Right kidney (tissue), 9 donors: ENCODE measurements around the gene PROKR1.
A peak's percentile ranks its signal among the peaks of the same experiment; 100 is the strongest.
"Not testable (repeated sequence)": the region's sequence is repeated elsewhere in the genome, so short reads cannot be mapped to it uniquely, and the experiment has no call there.

Experiments
- DNase-seq: peaks from one replicate; pipeline ENCODE4 v3.0.0-alpha.2; 2016
- long read RNA-seq, 8 donors: transcript quantifications; one replicate each; lab custom pipeline, GENCODE V29; 2026

Gene PROKR1
- long read RNA-seq, donor 1 = 0 reads
- long read RNA-seq, donor 2 = 0 reads
- long read RNA-seq, donor 3 = 0 reads
- long read RNA-seq, donor 4 = 0 reads
- long read RNA-seq, donor 5 = 0 reads
- long read RNA-seq, donor 6 = 0 reads
- long read RNA-seq, donor 7 = 0 reads
- long read RNA-seq, donor 8 = 0 reads

DNA sequence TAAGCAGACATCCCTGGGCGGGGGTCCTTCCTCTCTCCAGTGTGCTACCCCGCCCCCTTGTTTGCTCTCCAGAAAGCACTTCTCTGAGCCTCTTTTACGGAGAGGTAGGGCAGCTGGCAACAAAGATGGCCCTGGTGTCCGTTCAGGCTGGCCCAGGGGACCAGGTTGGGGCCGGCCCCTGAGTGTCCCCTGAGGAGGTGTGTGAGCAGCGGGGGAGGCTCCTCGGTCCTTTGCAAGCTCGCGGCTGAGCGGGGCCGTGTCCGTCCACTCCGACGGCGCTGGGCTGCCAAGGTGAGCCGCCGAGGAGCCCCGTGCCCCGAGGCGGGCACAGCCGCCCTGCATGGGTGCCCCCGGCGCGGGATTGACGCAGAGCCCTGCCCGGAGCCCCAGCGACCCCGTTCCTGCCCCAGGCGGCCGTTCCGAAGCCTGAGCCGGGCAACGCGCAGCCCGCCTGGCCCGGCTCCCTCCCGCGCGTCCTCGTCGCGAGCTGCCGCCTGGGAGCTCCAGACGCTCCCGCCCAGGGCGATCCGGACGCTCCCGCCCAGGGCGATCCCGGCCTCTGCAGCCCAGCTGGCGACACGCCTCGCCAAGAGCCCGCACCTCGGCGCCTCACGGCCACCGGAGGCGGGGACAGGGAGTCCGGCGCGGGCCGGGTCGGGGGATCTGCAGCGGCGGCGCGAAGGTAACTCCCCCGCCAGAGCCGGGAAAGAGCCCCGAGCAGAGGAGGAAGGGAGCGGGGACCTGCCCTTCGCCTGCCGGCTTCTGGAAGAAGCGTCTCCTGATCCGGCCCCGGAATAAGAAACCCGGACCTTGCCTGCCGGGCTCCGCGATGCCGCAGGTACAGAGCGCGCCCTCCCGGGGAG, at the start of gene PROKR1:
PROKR1 (plus strand) TSS at position 569 of the 863 bp plus-strand sequence. CDS start 2,243 bp downstream, outside the sequence.
- DNase-seq = peak; percentile 82

- DNase-seq = no peak
Observed at GRCh38 chr2:68594041-68594440, 49.3 kb upstream of the PROKR1 start.

DNA sequence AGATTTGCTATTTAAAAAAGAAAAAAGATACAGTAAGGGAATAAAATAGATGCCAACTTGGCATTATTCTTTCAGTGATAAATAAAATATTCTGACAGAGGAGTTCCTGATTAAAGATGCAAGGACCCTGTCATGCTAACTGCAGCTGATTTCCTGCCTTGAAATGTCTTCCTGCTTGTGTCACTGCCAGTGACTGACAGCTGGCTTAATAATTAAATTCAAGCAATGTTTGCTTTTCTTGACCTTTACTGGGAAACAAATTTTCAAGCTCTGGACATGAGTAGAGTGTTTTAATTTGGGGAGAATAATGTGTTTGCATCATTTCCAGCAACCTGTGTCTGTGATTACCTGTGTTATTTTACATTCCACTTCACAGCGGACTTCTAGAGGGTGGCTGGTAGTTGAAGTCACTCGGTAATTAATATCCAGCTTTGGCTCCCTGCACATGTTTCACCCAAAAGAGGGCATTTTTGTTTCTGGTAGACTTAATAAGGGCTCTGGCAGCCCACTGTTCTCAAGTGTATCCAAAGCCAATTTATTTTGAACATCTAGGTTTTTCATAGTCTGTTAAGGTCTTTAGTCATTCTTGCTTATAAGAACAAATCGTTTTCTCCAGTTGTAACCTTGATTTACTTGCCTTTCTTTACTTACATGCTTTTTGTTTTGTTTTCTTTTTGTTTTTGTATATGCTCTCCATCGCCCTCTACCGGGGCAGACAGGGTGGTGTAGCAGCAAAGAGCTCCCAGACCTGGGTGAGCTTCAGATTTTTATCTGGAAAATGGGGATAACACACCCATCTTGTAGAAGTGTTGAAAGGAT, 48.5 kb upstream of the PROKR1 start:
- peak; percentile 10 for DNase-seq

GRCh38 chr2:68595493-68595785, 47.9 kb upstream of the PROKR1 start:
- not testable (repeated sequence) for DNase-seq

DNA sequence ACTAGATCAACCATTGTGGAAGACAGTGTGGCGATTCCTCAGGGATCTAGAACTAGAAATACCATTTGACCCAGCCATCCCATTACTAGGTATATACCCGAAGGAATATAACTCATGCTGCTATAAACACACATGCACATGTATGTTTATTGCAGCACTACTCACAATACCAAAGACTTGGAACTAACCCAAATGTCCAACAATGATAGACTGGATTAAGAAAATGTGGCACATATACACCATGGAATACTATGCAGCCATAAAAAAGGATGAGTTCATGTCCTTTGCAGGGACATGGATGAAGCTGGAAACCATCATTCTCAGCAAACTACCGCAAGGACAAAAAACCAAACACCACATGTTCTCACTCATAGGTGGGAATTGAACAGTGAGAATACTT, 42.9 kb upstream of the PROKR1 start:
- not testable (repeated sequence) for DNase-seq

GRCh38 chr2:68603059-68603458, 40.3 kb upstream of the PROKR1 start:
- DNase-seq = no peak

GRCh38 chr2:68604077-68604476, 39.3 kb upstream of the PROKR1 start:
- DNase-seq = no peak

DNA sequence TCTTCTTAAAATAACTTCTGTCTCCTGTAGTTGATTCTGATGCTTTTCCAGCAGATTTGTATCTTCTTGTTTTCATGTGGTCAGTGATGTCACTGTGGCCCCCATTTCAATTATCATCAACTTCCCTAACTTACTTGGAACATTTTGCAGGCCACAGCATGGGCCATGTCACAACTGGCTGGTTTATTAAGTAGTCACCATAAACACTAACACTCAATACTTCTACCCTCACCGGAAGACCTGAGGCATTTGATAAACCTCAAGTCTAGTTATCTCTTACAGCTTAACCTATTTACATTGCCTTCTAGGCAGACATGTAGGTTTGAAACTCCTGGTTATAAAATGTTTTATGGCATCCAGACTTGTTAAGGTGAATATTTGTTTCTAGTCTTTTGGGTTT, 37.4 kb upstream of the PROKR1 start:
- DNase-seq = no peak

DNA sequence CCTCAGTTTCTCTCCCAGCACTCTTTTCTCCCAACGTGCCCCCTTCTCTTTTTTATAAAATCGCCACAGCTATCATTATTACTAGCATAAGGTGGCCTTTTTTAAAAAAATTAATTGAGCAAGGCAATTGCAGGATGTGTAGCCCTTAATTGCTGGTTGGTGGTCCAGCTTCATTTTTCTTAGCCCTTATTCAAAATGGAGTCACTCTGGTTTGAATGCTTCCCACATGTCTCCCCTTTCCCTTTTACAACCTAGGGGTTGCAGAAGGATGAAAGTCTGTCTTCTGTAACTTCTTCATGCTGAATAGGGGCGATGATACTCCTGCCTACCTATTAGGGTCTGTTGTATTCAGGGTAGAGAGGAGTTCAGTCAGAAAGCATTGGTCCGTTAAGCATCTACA, 36.6 kb upstream of the PROKR1 start:
- no peak for DNase-seq

DNA sequence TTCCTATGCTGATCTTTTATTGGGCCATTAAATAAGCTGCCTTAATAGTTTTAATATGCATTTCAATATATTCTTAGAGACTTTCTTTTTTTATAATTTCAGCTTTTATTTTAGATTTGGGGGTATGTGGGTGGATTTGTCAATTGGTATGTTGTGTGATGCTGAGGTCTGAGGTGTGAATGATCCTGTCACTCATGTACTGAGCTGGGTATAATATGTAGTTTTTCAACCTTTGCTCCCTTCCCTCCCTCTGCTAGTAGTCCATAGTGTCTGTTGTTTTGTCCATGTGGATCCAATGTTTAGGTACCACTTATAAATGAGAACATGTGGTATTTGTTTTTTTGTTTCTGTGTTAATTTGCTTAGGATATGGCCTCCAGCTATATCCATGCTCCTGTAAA, 35.5 kb upstream of the PROKR1 start:
- no peak for DNase-seq

GRCh38 chr2:68612765-68613519, 30.4 kb upstream of the PROKR1 start:
- DNase-seq = no peak

- DNase-seq = no peak
Observed at GRCh38 chr2:68620772-68621171, 22.6 kb upstream of the PROKR1 start.

DNA sequence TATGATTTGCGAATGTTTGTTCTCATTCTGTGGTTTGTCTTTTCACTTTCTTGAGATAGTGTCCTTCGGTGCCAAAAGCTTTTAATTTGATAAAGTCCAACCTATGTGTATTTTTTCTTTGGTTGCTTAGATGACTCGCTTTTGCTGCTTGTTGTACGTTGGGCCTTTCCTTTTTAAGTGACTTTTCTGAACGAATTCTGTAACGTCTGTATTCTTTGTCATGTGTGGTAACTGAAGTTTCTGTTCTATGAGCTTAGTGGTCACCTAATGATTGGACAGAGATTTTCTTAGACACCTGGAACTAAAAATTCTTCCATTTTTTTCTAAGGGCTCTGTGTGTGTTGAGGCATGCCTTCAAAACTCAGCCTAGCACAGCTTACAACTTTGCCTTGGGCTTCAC, 19.6 kb upstream of the PROKR1 start:
- DNase-seq = no peak

DNA sequence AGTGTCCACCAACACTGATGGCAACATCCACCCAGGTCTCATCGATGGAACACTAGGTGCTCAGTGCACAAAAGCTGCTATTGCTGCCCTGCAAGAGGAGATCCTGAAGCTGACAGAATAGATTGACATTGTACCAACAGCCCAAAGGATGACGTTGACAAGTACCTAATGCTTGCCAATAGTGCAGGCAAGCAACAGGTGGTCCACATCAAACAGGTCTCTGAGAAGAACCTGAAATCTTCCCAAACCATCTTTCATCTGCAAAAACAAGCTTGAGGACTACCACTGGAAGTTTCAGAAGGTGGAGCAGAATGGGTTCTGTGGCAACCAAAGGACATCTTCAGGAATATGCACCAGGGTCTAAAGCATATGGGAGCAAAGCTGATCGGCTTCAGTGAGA, 15.8 kb upstream of the PROKR1 start:
- DNase-seq = no peak

GRCh38 chr2:68632021-68632420, 11.4 kb upstream of the PROKR1 start:
- DNase-seq = no peak

DNA sequence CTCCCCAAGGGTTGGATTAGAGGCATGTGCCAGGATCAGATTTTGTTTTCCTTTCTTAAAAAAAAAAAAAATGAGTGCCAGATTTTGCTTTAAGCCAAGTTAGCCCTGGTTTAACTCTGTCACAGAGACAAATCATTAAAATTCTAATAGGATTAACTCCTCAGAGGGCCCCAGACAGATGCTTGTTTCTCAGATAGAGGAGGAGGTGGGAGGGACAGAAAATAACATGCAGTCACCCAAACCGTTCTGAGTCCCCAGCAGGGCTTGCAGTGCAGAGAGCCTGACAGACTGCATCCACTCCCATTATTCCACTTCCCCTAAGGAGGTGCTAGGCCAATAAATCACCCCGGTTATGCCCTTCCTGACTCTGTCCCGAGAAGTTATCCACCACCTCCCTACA, 6.3 kb upstream of the PROKR1 start:
- no peak for DNase-seq

- peak; percentile 15 for DNase-seq
Observed at GRCh38 chr2:68643874-68644485, 601 bp downstream of the PROKR1 start.

GRCh38 chr2:68645523-68645922, 2.1 kb downstream of the PROKR1 start:
- DNase-seq = no peak

DNA sequence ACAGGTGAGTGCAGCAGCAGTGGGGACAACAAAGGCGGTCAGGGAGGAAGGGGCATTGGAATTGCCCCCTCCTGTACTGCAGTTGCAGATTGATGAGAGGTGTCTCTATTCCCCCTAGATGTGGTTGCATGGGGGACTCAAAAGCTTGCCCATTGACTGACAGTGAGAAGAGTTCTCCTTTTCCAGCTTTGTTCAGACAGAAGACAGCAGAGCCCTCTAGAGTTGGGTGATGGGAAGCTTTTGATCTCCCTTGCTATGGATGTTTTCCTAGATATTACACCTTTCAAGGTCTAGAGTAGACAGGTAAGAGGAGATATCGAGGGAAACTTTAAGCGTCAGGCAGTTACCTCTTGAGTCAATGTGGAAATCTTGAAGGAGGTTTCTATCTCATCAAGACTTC, 2.9 kb downstream of the PROKR1 start:
- no peak for DNase-seq

- DNase-seq = no peak
Observed at GRCh38 chr2:68650645-68651044, 7.3 kb downstream of the PROKR1 start.

GRCh38 chr2:68653034-68653433, 9.7 kb downstream of the PROKR1 start:
- DNase-seq = no peak

GRCh38 chr2:68653538-68653982, 10.2 kb downstream of the PROKR1 start:
- DNase-seq = no peak
